RPMI8226 (cell line): ENCODE measurements around the gene FAT1.
"Not testable (repeated sequence)": the region's sequence is repeated elsewhere in the genome, so short reads cannot be mapped to it uniquely, and the experiment has no call there.

Experiments used
- DNase-seq: peaks from one replicate; pipeline ENCODE4 v3.0.0-alpha.2; 2015

The FAT1 gene

GRCh38 chr4:186695392-186695791 is 28.3 kb downstream of the FAT1 start:
- no peak for DNase-seq

DNA sequence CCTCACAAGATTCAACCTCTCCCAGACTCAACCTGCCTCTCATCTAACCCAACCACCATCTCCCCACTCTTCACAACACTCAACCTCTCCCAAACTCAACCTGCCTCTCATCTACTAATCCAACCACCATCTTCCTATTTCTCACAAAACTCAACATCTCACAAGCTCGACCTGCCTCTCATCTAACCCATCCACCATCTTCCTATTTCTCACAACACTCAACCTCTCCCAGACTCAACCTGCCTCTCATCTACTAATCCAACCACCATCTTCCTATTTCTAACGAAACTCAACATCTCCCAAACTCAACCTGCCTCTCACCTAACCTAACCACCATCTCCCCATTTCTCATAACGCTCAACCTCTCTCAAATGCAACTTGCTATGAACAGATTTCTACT is 29.8 kb downstream of the FAT1 start:
- no peak for DNase-seq

- DNase-seq = no peak
Observed at GRCh38 chr4:186693159-186693815, 30.4 kb downstream of the FAT1 start.

- DNase-seq = no peak
Observed at GRCh38 chr4:186691396-186691795, 32.3 kb downstream of the FAT1 start.

DNA sequence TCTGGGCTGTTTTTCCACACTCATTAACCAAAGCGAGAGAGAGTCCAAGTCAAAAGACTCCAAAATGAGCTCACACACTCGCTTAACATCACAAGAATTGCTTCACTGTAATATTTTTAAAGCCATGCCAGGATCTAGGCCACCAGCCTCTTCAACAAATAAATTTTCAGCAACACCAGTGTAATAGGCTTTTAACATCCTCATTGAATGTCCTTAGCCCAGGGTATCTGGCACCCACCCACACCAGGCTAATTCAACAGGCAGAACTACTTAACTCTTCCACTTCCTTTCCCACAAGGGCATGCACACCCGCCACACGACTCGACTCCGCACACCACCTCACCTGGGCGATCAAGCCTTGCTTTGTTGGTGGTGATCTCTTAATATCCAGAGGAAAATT is 34.2 kb downstream of the FAT1 start:
- no peak for DNase-seq

- no peak for DNase-seq
Observed at GRCh38 chr4:186688150-186688943, 35.3 kb downstream of the FAT1 start.

GRCh38 chr4:186687265-186687664 is 36.4 kb downstream of the FAT1 start:
- no peak for DNase-seq

DNA sequence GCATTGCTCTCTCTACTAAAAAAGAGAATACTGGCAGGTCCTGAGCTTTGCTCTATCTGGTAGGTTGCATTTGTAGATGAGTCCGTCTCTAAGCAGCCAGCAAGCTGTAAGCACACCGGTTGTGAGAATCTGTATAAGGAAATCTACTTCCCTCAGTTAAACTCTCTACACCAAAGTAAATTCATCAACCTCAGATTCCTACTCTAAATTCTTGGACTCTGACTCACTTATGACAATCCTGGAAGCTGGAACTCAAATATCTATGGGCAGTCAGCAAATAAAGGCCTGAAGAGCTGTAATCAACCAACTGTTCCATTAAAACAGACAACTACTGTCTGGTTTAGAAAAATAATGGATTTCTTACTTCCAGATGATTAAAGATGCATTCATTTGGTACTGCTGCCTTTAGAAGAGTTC is 37.9 kb downstream of the FAT1 start:
- no peak for DNase-seq

DNA sequence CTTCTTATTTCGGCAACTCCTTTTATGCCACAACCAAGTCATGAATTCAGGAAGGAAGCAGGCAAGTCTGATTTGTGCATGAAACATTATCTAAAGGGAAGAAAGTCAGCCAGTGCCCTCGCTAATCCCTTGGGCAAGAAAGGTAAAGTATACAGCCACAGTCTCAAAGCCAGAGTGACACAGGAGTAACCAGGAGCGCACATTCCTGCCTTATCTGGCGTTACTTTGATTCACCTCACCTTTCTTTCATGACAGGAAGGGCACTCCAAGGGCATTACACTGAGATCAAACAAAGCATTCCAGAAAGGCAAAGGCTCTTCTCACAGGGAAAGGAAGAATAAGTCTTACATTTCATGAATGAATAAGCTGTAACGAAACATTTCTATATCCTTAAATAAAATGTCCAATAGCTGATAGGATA is 38.8 kb downstream of the FAT1 start:
- no peak for DNase-seq

DNA sequence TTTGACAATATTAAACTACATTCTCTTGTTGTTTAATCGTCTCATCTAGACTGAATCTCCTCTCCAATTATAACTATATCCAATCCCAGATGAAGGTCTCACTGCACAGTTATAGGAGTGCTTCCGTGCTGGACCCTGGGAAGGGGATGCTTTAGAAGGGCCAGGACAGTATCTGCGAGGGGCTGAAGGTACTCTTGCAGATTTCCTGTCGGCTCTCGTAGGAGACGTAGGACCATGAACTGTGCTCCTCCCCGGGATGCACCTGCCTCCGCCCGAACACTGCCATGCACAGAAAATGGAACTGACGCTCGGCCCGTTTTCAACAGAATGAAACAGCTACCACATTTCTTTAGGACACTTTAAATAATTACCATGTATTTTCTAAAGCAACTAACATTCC is 39.4 kb downstream of the FAT1 start:
- DNase-seq = no peak

DNA sequence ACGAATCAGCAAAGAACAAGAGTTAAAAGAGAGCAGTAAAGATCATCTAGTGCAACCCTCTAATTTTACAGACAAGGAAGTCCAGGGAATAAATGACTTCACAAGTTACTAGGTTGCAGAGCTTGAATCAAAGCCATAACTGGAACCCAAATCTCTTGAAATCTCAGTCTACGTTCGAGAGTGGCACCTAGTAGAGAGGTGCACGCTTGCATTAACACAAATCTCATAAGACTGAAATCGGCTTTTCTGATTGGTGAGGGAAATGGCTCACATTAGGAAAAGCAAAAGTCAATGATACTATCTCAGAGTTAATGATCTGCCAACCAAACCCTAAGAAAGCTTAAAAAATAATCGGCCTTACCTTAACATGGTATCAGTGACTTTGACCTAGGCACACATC is 43.0 kb downstream of the FAT1 start:
- no peak for DNase-seq

- no peak for DNase-seq
Observed at GRCh38 chr4:186676531-186677161, 47.0 kb downstream of the FAT1 start.

GRCh38 chr4:186669735-186670134 is 53.9 kb downstream of the FAT1 start:
- DNase-seq = no peak

DNA sequence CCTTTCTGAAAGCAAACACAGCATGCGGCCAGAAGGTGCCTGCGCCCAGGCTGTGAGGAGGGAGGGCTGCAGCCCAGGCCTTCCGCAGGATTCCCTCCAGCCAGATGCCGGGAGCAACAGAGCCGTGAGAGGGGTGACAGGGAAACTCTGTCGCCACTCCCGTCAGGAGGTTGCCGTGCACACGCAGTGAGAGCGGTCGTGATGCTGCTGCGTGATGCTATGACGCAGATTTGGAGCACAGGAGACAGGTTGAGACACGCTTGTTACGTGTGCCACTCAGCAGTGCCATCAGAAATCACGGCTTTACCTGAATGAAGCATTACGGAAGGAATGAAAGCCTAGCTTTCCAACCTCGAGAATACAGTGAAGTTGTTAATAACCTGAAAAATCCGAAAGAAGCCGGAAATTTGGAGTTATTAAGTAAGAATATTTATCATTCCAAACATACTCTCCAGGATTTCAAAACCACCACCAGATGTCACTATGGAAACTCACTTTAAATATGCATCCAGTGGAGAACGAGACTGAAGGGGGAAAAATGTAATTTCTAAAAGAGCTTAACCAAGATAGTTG is 54.4 kb downstream of the FAT1 start:
- DNase-seq = no peak

DNA sequence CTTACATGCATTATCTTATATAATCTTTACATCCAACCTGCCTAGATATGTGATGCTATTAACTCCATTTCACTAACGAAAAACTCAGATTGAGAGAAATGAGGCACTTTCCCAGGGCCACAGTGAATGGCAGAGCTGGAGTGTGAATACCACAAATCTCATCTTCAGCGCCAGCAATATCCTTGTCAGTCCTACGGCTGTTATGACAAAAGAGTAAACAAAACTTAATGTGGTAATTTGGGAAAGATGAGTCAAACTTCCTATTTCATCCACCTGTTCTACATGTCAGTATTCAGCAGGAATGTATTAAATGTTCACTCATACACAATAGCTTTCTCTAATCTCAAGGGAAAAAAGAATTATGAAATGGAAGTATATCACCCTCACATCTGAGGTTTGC is 56.9 kb downstream of the FAT1 start:
- no peak for DNase-seq

GRCh38 chr4:186666252-186666651 is 57.4 kb downstream of the FAT1 start:
- no peak for DNase-seq

DNA sequence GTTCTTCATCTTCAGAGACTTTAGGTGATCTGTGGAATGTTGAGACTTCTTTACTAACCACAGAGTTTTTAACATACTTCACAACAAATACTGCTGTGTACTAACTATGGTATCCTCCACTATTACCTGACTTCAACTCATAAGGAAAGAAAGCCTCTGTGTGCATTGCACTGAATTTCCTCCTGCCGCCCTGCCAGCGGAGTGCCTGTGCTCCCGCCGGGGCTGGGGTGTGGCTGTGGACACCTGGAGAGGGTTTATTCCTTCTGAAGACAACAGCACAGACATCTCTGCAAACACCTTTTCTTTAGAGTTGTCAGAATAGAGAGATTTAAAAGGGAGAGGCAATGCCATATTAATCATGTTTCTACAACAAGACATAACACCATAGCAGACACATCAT is 63.3 kb downstream of the FAT1 start:
- no peak for DNase-seq

DNA sequence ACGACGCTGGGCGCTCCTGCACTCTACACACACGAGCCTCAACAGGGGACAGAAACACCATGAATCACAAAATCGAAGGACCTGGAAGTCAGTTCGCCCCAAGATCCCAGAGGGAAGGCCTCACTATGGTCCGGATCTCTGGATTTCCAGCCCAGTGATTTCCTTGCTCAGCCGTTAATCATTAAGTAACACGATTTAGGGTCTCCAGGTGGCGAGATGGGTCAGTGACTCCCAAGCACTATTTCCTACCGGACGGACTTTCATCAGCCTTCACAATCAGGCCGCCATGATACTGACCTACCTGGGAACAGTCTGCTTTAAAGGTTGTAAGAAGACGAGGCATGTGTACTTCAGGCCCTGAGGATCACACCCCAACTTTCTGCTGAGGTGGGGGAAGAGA is 63.7 kb downstream of the FAT1 start:
- no peak for DNase-seq

GRCh38 chr4:186659456-186659855 is 64.2 kb downstream of the FAT1 start:
- not testable (repeated sequence) for DNase-seq

DNA sequence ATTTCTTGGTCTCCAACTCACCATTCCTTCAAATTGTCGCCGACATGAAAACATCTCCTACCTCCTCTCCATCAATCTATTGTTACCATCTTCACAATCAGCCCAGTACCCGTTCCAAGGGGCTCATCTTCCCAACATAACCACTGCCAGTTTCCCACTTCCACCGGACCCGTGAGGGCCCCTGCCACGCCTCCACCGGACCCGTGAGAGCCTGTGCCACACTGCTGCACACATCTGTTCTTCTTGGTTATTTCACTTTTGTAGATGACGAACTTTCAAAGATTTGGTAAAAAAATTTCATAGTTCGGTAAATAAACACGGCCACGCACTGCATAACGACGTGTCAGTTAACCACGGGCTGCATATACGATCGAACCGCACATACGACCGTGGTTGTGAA is 65.0 kb downstream of the FAT1 start:
- no peak for DNase-seq

GRCh38 chr4:186657764-186658163 is 65.9 kb downstream of the FAT1 start:
- DNase-seq = no peak

GRCh38 chr4:186653969-186654368 is 69.7 kb downstream of the FAT1 start:
- DNase-seq = no peak

DNA sequence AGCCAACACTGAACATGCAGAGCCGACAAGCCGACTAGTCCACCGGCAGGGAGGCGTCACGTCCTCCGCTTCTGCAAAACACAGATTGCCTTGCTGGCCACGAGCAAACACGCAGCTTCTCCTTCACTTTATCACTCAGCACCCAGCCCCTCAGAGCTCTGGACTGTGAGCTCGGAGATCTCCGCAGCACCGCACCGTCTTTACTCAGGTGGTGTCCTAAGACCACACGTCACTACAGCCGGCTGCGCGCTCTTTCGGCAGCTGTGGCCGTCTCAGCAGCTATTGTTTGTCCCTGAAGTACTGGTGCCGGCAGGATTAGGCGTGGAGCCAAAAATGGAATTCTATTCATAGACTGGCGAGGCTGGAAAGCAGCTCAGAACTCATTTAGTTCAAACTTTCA is 72.0 kb downstream of the FAT1 start:
- no peak for DNase-seq

DNA sequence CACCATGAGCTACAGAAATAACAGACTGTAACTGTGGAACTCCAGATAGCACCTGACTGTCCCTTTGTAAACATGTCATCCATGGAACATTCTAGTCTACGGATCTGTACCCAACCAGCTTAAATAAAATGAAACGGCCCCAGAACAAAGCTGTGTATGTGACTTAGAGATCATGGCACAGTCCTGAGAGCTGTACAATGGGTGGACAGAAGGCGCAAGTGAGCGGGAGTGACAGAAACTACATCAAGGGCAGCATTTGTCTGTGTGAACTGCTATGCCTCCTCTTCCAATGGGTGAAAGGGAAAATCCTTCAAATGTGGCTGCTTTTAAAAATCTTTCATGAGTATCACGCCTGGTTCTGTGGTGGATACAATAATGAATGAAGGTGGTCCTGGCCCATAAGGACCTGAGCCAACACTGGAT is 72.5 kb downstream of the FAT1 start:
- DNase-seq = no peak
